ENCODE measurements around the gene EP400. TPM values are rescaled to one million over a fixed set of nuclear protein-coding genes. Genes with fewer than 3 reads are reported as not detected.

Gene EP400
- total and polyA plus RNA-seq, 2 of the 8 experiments (the other 6 are each of a cell fraction or from before 2014, with no cell fraction given), result 13.1 to 69.7 TPM

DNA sequence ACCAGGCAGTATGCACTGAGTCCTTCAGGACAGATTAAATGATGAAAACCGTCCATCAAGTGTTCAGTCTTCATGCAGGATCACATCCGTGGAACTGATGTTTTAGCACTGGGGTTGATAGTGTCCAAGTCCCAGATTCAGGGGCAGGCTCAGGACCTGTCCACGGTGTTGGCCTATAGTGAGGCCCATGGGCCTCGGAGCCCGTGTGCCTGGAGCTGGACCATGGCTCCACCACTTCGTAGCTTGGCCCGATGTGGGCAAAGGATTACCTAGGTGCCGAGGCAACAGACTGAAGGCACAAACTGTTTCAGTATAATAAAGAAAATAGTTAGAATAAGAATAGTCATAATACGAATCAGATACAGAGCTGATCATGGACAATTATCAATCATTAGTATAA lies 152.6 kb downstream of the EP400 start:
- peaks cover 8 to 14% of the 10 kb centered on the region in 2 experiments for H4K20me1 ChIP-seq (replicated peaks in 1 of 2; ENCODE audit: control insufficient read depth in 1 of 2, insufficient read depth in 2 of 2, low read length in 2 of 2)
- no peaks in the 10 kb centered on the region for H3K23me2 ChIP-seq (ENCODE audit: low read depth, low read length)
- CTCF ChIA-PET (ENCODE audit: partially characterized antibody), result interaction anchor here (0.8 kb wide), 1 partner anchor 183 kb away, joined by 3 read pairs; no protein-coding TSS in a partner anchor
- no peak overlapping the region for H3K56ac ChIP-seq (replicated peaks; ENCODE audit: insufficient read length, low read depth, low read length)
- no peak overlapping the region for H2AFZ ChIP-seq (ENCODE audit: low read length)
- TF ChIP-seq, protein P1, sequence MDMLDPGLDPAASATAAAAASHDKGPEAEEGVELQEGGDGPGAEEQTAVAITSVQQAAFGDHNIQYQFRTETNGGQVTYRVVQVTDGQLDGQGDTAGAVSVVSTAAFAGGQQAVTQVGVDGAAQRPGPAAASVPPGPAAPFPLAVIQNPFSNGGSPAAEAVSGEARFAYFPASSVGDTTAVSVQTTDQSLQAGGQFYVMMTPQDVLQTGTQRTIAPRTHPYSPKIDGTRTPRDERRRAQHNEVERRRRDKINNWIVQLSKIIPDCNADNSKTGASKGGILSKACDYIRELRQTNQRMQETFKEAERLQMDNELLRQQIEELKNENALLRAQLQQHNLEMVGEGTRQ (IDR thresholded peaks at IDR 0.05; ENCODE audit: low read length), result no peak
- TF ChIP-seq HDAC6 (IDR thresholded peaks at IDR 0.05; ENCODE audit: low read depth, low read length), result no peak
- no peak for TF ChIP-seq CBX5 (IDR thresholded peaks at IDR 0.05; ENCODE audit: low read depth, low read length)
- TF ChIP-seq YY1 (IDR thresholded peaks at IDR 0.05; ENCODE audit: low read depth, low read length), result no peak
- no peak overlapping the region for H3K4me2 ChIP-seq (ENCODE audit: insufficient read depth in 1 of 2, low read depth in 2 of 2, low read length in 2 of 2)
- H2BK12ac ChIP-seq (ENCODE audit: low read depth, low read length), result no peak overlapping the region
- no peak overlapping the region for H2BK15ac ChIP-seq (ENCODE audit: low read length)
- WGBS, 2 experiments (ENCODE audit: extremely low coverage in 1 of 2, insufficient coverage in 1 of 2, insufficient read length in 1 of 2, insufficient replicate concordance in 2 of 2, low coverage in 1 of 2, low lambda C conversion rate in 2 of 2, missing lambda C conversion rate in 1 of 2), result 95% methylated on average over 9 of the region's 9 CpGs; no CpG with 5 or more reads in 1 of the 2 experiments
- no peak overlapping the region for H2BK5ac ChIP-seq (ENCODE audit: low read depth, low read length)
- H3K79me2 ChIP-seq (ENCODE audit: control insufficient read depth in 1 of 2, insufficient read depth in 2 of 2, low read length in 2 of 2), result peaks cover 0 to 7% of the 10 kb centered on the region in 2 experiments; a peak in 1 of 4 replicates
- no peak overlapping the region for H3K27ac ChIP-seq (ENCODE audit: low read depth, low read length)
- no peak overlapping the region for H3K9ac ChIP-seq (replicated peaks in 1 of 4; ENCODE audit: extremely low read depth in 1 of 4, low read depth in 3 of 4, low read length in 3 of 4)
- no peaks in the 10 kb centered on the region for H3K9me3 ChIP-seq (ENCODE audit: insufficient read depth in 2 of 2, low read depth in 1 of 2, low read length in 1 of 2)
- H3K4ac ChIP-seq (replicated peaks; ENCODE audit: insufficient read length, low read depth, low read length), result no peak overlapping the region
- H3K4me1 ChIP-seq (replicated peaks in 1 of 4; ENCODE audit: control insufficient read depth in 3 of 4, insufficient read depth in 4 of 4, low read length in 3 of 4), result peaks cover 0 to 7% (median 2%) of the 10 kb centered on the region in 4 experiments; a peak in 3 of 7 replicates
- H3K4me3 ChIP-seq (ENCODE audit: extremely low read depth in 1 of 4, insufficient read depth in 2 of 4, low read depth in 3 of 4, low read length in 4 of 4), result no peak overlapping the region
- no peak overlapping the region for H3K14ac ChIP-seq (ENCODE audit: insufficient read length)
- H3K36me3 ChIP-seq (ENCODE audit: control insufficient read depth in 2 of 4, insufficient read depth in 4 of 4, low read length in 3 of 4), result peaks cover 0 to 7% (median 2%) of the 10 kb centered on the region in 4 experiments; a peak in 4 of 8 replicates
- H3K18ac ChIP-seq (ENCODE audit: extremely low read depth, low read length), result no peak overlapping the region
- H3K79me1 ChIP-seq (ENCODE audit: low read depth, low read length), result no peaks in the 10 kb centered on the region; the same call in 1 of the 2 replicates
- H3K23ac ChIP-seq (ENCODE audit: insufficient read length), result no peak overlapping the region
- H4K8ac ChIP-seq (ENCODE audit: extremely low read depth, insufficient read depth, low read length), result no peak overlapping the region
- no peak overlapping the region for H4K91ac ChIP-seq (replicated peaks; ENCODE audit: insufficient read length, low read length)
- no peak overlapping the region for H2BK20ac ChIP-seq (ENCODE audit: low read length)
- H3K27me3 ChIP-seq (replicated peaks in 1 of 4; ENCODE audit: control insufficient read depth in 3 of 4, extremely low read depth in 1 of 4, insufficient read depth in 3 of 4, low read length in 3 of 4), result no peaks in the 10 kb centered on the region
- no peak overlapping the region for H2BK120ac ChIP-seq (replicated peaks; ENCODE audit: low read depth, low read length)
- POLR2A ChIA-PET (ENCODE audit: partially characterized antibody), result interaction anchor here (0.5 to 1.0 kb wide), 2 partner anchors 23 to 271 kb away, joined by 3 read pairs; no protein-coding TSS in a partner anchor
- H2AK5ac ChIP-seq (ENCODE audit: low read depth, low read length), result no peak overlapping the region
- DNase-seq (ENCODE audit: low read depth in 1 of 2, low spot score in 2 of 2) (no peak), FAIRE-seq (no peak)
- H4K5ac ChIP-seq (ENCODE audit: insufficient read length, low read depth, low read length), result no peak overlapping the region

Data from H1 (cell line).